ENCODE data around the gene PRR35. TPM values are rescaled to one million over a fixed set of nuclear protein-coding genes. Genes with fewer than 3 reads are reported as not detected.

Gene PRR35
- polyA plus RNA-seq, 4 donors = not detected

GRCh38 chr16:557463-558297, 2.5 kb upstream of the PRR35 start:
- 72 to 77% (median 74%) methylated on average over 23 of the region's 23 CpGs for WGBS, 3 donors
- peaks cover 0 to 24% (median 7%) of the 10 kb centered on the region in 3 donors for H3K36me3 ChIP-seq (ENCODE audit: control insufficient read depth in 3 of 3, insufficient read depth in 2 of 3, low read depth in 1 of 3, low read length in 3 of 3)
- no peaks in the 10 kb centered on the region for H3K9me3 ChIP-seq (ENCODE audit: control insufficient read depth in 2 of 2, insufficient read depth in 1 of 2, low read depth in 1 of 2, low read length in 1 of 2)
- FAIRE-seq = no peak
- peaks cover 13 to 44% (median 15%) of the 10 kb centered on the region in 3 donors for H3K27me3 ChIP-seq (ENCODE audit: control insufficient read depth in 3 of 3, insufficient read depth in 3 of 3, low read length in 3 of 3)
- DNase-seq = no peak
- no peak overlapping the region for H3K4me3 ChIP-seq (ENCODE audit: low read depth in 1 of 3, low read length in 3 of 3)
- no peak overlapping the region for H3K27ac ChIP-seq (ENCODE audit: low read depth in 1 of 3, low read length in 2 of 3)
- peaks cover 0 to 10% (median 0%) of the 10 kb centered on the region in 3 donors for H3K4me1 ChIP-seq (ENCODE audit: control insufficient read depth in 3 of 3, insufficient read depth in 2 of 3, low read depth in 1 of 3, low read length in 2 of 3)

GRCh38 chr16:558298-559020, 1.7 kb upstream of the PRR35 start:
- WGBS, 3 donors = 30 to 55% (median 52%) methylated on average over 22 of the region's 22 CpGs
- Histone ChIP-seq H3K9me3 (ENCODE audit: control insufficient read depth in 2 of 2, insufficient read depth in 1 of 2, low read depth in 1 of 2, low read length in 1 of 2) (no peaks in the 10 kb centered on the region), H3K36me3 (ENCODE audit: control insufficient read depth in 3 of 3, insufficient read depth in 2 of 3, low read depth in 1 of 3, low read length in 3 of 3) (peaks cover 0 to 18% (median 3%) of the 10 kb centered on the region in 3 donors), H3K27me3 (ENCODE audit: control insufficient read depth in 3 of 3, insufficient read depth in 3 of 3, low read length in 3 of 3) (peaks cover 13 to 45% (median 15%) of the 10 kb centered on the region in 3 donors), H3K27ac (ENCODE audit: low read depth in 1 of 3, low read length in 2 of 3) (no peak overlapping the region), H3K4me3 (ENCODE audit: low read depth in 1 of 3, low read length in 3 of 3) (no peak overlapping the region), H3K4me1 (ENCODE audit: control insufficient read depth in 3 of 3, insufficient read depth in 2 of 3, low read depth in 1 of 3, low read length in 2 of 3) (peaks cover 0 to 10% (median 0%) of the 10 kb centered on the region in 3 donors)
- DNase-seq = peak in 1 of 2 donors; percentile 21
- FAIRE-seq = no peak

- Histone ChIP-seq H3K27ac (ENCODE audit: low read depth in 1 of 3, low read length in 2 of 3) (no peak overlapping the region), H3K36me3 (ENCODE audit: control insufficient read depth in 3 of 3, insufficient read depth in 2 of 3, low read depth in 1 of 3, low read length in 3 of 3) (peaks cover 0 to 12% (median under 1%) of the 10 kb centered on the region in 3 donors), H3K9me3 (ENCODE audit: control insufficient read depth in 2 of 2, insufficient read depth in 1 of 2, low read depth in 1 of 2, low read length in 1 of 2) (no peaks in the 10 kb centered on the region), H3K4me1 (ENCODE audit: control insufficient read depth in 3 of 3, insufficient read depth in 2 of 3, low read depth in 1 of 3, low read length in 2 of 3) (peaks cover 0 to 10% (median 0%) of the 10 kb centered on the region in 3 donors), H3K4me3 (ENCODE audit: low read depth in 1 of 3, low read length in 3 of 3) (no peak overlapping the region), H3K27me3 (ENCODE audit: control insufficient read depth in 3 of 3, insufficient read depth in 3 of 3, low read length in 3 of 3) (peaks cover 13 to 45% (median 18%) of the 10 kb centered on the region in 3 donors)
- no peak for FAIRE-seq
- no peak for DNase-seq
- 49 to 72% (median 52%) methylated on average over 11 to 15 of the region's 15 CpGs for WGBS, 3 donors
Observed at GRCh38 chr16:559021-559380, 1.2 kb upstream of the PRR35 start.

GRCh38 chr16:559411-560203, 587 bp upstream of the PRR35 start:
- no peak overlapping the region for H3K27ac ChIP-seq (ENCODE audit: low read depth in 1 of 3, low read length in 2 of 3)
- H3K27me3 ChIP-seq (ENCODE audit: control insufficient read depth in 3 of 3, insufficient read depth in 3 of 3, low read length in 3 of 3) = peaks cover 13 to 45% (median 19%) of the 10 kb centered on the region in 3 donors
- DNase-seq (no peak), FAIRE-seq (no peak)
- WGBS, 3 donors = 9 to 18% (median 10%) methylated on average over 29 to 62 of the region's 62 CpGs
- peaks cover 0 to 10% (median 0%) of the 10 kb centered on the region in 3 donors for H3K4me1 ChIP-seq (ENCODE audit: control insufficient read depth in 3 of 3, insufficient read depth in 2 of 3, low read depth in 1 of 3, low read length in 2 of 3)
- no peak overlapping the region for H3K4me3 ChIP-seq (ENCODE audit: low read depth in 1 of 3, low read length in 3 of 3)
- no peaks in the 10 kb centered on the region for H3K9me3 ChIP-seq (ENCODE audit: control insufficient read depth in 2 of 2, insufficient read depth in 1 of 2, low read depth in 1 of 2, low read length in 1 of 2)
- H3K36me3 ChIP-seq (ENCODE audit: control insufficient read depth in 3 of 3, insufficient read depth in 2 of 3, low read depth in 1 of 3, low read length in 3 of 3) = peaks cover 0 to 6% (median 0%) of the 10 kb centered on the region in 3 donors

GRCh38 chr16:560701-561412, 663 bp downstream of the PRR35 start:
- Histone ChIP-seq H3K36me3 (ENCODE audit: control insufficient read depth in 3 of 3, insufficient read depth in 2 of 3, low read depth in 1 of 3, low read length in 3 of 3) (no peaks in the 10 kb centered on the region), H3K9me3 (ENCODE audit: control insufficient read depth in 2 of 2, insufficient read depth in 1 of 2, low read depth in 1 of 2, low read length in 1 of 2) (no peaks in the 10 kb centered on the region), H3K27me3 (ENCODE audit: control insufficient read depth in 3 of 3, insufficient read depth in 3 of 3, low read length in 3 of 3) (peaks cover 13 to 45% (median 19%) of the 10 kb centered on the region in 3 donors), H3K4me3 (ENCODE audit: low read depth in 1 of 3, low read length in 3 of 3) (peak overlapping the region in 1 of 3 donors; percentile 20), H3K4me1 (ENCODE audit: control insufficient read depth in 3 of 3, insufficient read depth in 2 of 3, low read depth in 1 of 3, low read length in 2 of 3) (peaks cover 0 to 14% (median 0%) of the 10 kb centered on the region in 3 donors), H3K27ac (ENCODE audit: low read depth in 1 of 3, low read length in 2 of 3) (no peak overlapping the region)
- WGBS, 3 donors = 7 to 23% (median 21%) methylated on average over 22 to 54 of the region's 54 CpGs
- DNase-seq (no peak), FAIRE-seq (no peak)

GRCh38 chr16:561413-561794, 1.2 kb downstream of the PRR35 start:
- Histone ChIP-seq H3K27ac (ENCODE audit: low read depth in 1 of 3, low read length in 2 of 3) (no peak overlapping the region), H3K4me1 (ENCODE audit: control insufficient read depth in 3 of 3, insufficient read depth in 2 of 3, low read depth in 1 of 3, low read length in 2 of 3) (peaks cover 0 to 20% (median under 1%) of the 10 kb centered on the region in 3 donors), H3K4me3 (ENCODE audit: low read depth in 1 of 3, low read length in 3 of 3) (no peak overlapping the region), H3K27me3 (ENCODE audit: control insufficient read depth in 3 of 3, insufficient read depth in 3 of 3, low read length in 3 of 3) (peaks cover 13 to 45% (median 19%) of the 10 kb centered on the region in 3 donors), H3K9me3 (ENCODE audit: control insufficient read depth in 2 of 2, insufficient read depth in 1 of 2, low read depth in 1 of 2, low read length in 1 of 2) (no peaks in the 10 kb centered on the region), H3K36me3 (ENCODE audit: control insufficient read depth in 3 of 3, insufficient read depth in 2 of 3, low read depth in 1 of 3, low read length in 3 of 3) (no peaks in the 10 kb centered on the region)
- FAIRE-seq (no peak), DNase-seq (no peak)
- WGBS, 3 donors = 40 to 75% (median 58%) methylated on average over 11 to 15 of the region's 15 CpGs

GRCh38 chr16:561957-562938, 2.1 kb downstream of the PRR35 start:
- 74 to 88% (median 76%) methylated on average over 39 to 43 of the region's 43 CpGs for WGBS, 3 donors
- DNase-seq = no peak
- H3K36me3 ChIP-seq (ENCODE audit: control insufficient read depth in 3 of 3, insufficient read depth in 2 of 3, low read depth in 1 of 3, low read length in 3 of 3) = no peaks in the 10 kb centered on the region
- no peaks in the 10 kb centered on the region for H3K9me3 ChIP-seq (ENCODE audit: control insufficient read depth in 2 of 2, insufficient read depth in 1 of 2, low read depth in 1 of 2, low read length in 1 of 2)
- no peak overlapping the region for H3K27ac ChIP-seq (ENCODE audit: low read depth in 1 of 3, low read length in 2 of 3)
- no peak overlapping the region for H3K4me3 ChIP-seq (ENCODE audit: low read depth in 1 of 3, low read length in 3 of 3)
- H3K4me1 ChIP-seq (ENCODE audit: control insufficient read depth in 3 of 3, insufficient read depth in 2 of 3, low read depth in 1 of 3, low read length in 2 of 3) = peaks cover 0 to 28% (median 6%) of the 10 kb centered on the region in 3 donors
- H3K27me3 ChIP-seq (ENCODE audit: control insufficient read depth in 3 of 3, insufficient read depth in 3 of 3, low read length in 3 of 3) = peaks cover 13 to 45% (median 19%) of the 10 kb centered on the region in 3 donors
- no peak for FAIRE-seq
